Tibial nerve (tissue), 4 donors: ENCODE data around the gene CENPT. TPM values are rescaled to one million over a fixed set of nuclear protein-coding genes. Genes with fewer than 3 reads are reported as not detected.

Experiments
- DNase-seq, 2 donors: peaks; one replicate each; pipeline ENCODE4 v3.0.0-alpha.2; 2019; ENCODE audit warnings: low spot score in 2 of 2
- H3K27ac ChIP-seq, 4 donors: fragments of 200-600 bp; sonication (generic) in 3 of 4; one replicate each; pipeline ENCODE4 v1.5.1; 2017 to 2019; ENCODE audit warnings: mild to moderate bottlenecking in 1 of 4
- H3K27me3 ChIP-seq, 2 donors: fragments of 200-600 bp; sonication (generic) in 1 of 2; one replicate each; pipeline versions ENCODE4 v1.5.1 to v1.6.0; 2017 to 2019
- H3K36me3 ChIP-seq, 3 donors: fragments of 200-600 bp; sonication (generic); one replicate each; pipeline ENCODE4 v1.5.1; 2018 to 2019
- H3K4me1 ChIP-seq, 4 donors: fragments of 200-600 bp; sonication (generic) in 3 of 4; one replicate each; pipeline ENCODE4 v1.5.1; 2017 to 2019
- H3K4me3 ChIP-seq, 4 donors: fragments of 200-600 bp; sonication (generic) in 3 of 4; one replicate each; pipeline ENCODE4 v1.5.1; 2017 to 2019; ENCODE audit warnings: mild to moderate bottlenecking in 1 of 4, moderate library complexity in 1 of 4
- H3K9me3 ChIP-seq, 4 donors: fragments of 200-600 bp; sonication (generic) in 3 of 4; one replicate each; pipeline ENCODE4 v1.5.1; 2017 to 2019
- CTCF ChIP-seq, 5 experiments: fragments of 200-600 bp in 3 of 5; fragments of 450-650 bp in 2 of 5; sonication (generic) in 3 of 5; IDR thresholded peaks; one replicate each; pipeline ENCODE4 v1.5.1; 2016 to 2019; ENCODE audit warnings: antibody characterized with exemption in 5 of 5, mild to moderate bottlenecking in 3 of 5, moderate library complexity in 2 of 5
- EP300 ChIP-seq, 2 donors: sonication (generic); formaldehyde crosslinking; IDR thresholded peaks; one replicate each; pipeline ENCODE4 v1.6.1; 2017; ENCODE audit warnings: antibody characterized with exemption in 2 of 2, mild to moderate bottlenecking in 1 of 2
- POLR2A ChIP-seq, 2 donors: fragments of 450-650 bp; IDR thresholded peaks; one replicate each; pipeline ENCODE4 v1.6.1; 2017; ENCODE audit warnings: antibody characterized with exemption in 2 of 2, mild to moderate bottlenecking in 2 of 2, moderate library complexity in 2 of 2
- WGBS, 2 donors: methylation state at CpG; one replicate each; pipeline ENCODE4 v1.1.5; 2018; 5-methylcytosine and 5-hydroxymethylcytosine counted together
- total RNA-seq, 4 donors: library from RNA; depleted of rRNA; stranded (reverse); fragments of >200 nt; gene quantifications; one replicate each; pipeline ENCODE4 v1.1.0, GENCODE V29; 2016

The CENPT gene
- total RNA-seq, 4 donors from 2014 or later = 51.3 to 101 (median 59.2) TPM

GRCh38 chr16:67883872-67884261 is 36.4 kb upstream of the CENPT start:
- no peaks in the 10 kb centered on the region for H3K9me3 ChIP-seq
- peak; percentile 43 to 61 for DNase-seq
- peak overlapping the region; percentile 60 to 79 (median 68) for H3K27ac ChIP-seq
- H3K27me3 ChIP-seq = no peaks in the 10 kb centered on the region
- TF ChIP-seq POLR2A (IDR thresholded peaks at IDR 0.05) (no peak), CTCF (IDR thresholded peaks at IDR 0.05) (peak; percentile 75 to 92 (median 84)), EP300 (IDR thresholded peaks at IDR 0.05) (no peak)
- 55 to 56% methylated on average over 11 of the region's 11 CpGs for WGBS, 2 donors
- H3K4me3 ChIP-seq = no peak overlapping the region
- peaks cover 0 to 16% (median 7%) of the 10 kb centered on the region in 4 donors for H3K4me1 ChIP-seq
- peaks cover 4 to 72% (median 35%) of the 10 kb centered on the region in 3 donors for H3K36me3 ChIP-seq

GRCh38 chr16:67883146-67883871 is 35.8 kb upstream of the CENPT start:
- WGBS, 2 donors = 64 to 75% methylated on average over 6 of the region's 6 CpGs
- H3K9me3 ChIP-seq = no peaks in the 10 kb centered on the region
- peaks cover 4 to 77% (median 41%) of the 10 kb centered on the region in 3 donors for H3K36me3 ChIP-seq
- peak overlapping the region in 1 of 4 donors; percentile 79 for H3K27ac ChIP-seq
- TF ChIP-seq CTCF (IDR thresholded peaks at IDR 0.05) (no peak), EP300 (IDR thresholded peaks at IDR 0.05) (no peak), POLR2A (IDR thresholded peaks at IDR 0.05) (no peak)
- H3K4me3 ChIP-seq = no peak overlapping the region
- no peaks in the 10 kb centered on the region for H3K27me3 ChIP-seq
- DNase-seq = no peak
- H3K4me1 ChIP-seq = peaks cover 0 to 16% (median 7%) of the 10 kb centered on the region in 4 donors

- Histone ChIP-seq H3K4me1 (peaks cover 0 to 16% (median 7%) of the 10 kb centered on the region in 4 donors), H3K9me3 (no peaks in the 10 kb centered on the region), H3K36me3 (peaks cover 4 to 85% (median 48%) of the 10 kb centered on the region in 3 donors), H3K4me3 (no peak overlapping the region), H3K27ac (peak overlapping the region in 1 of 4 donors; percentile 79), H3K27me3 (no peaks in the 10 kb centered on the region)
- 68 to 78% methylated on average over 15 of the region's 18 CpGs for WGBS, 2 donors
- TF ChIP-seq POLR2A (IDR thresholded peaks at IDR 0.05) (no peak), EP300 (IDR thresholded peaks at IDR 0.05) (no peak), CTCF (IDR thresholded peaks at IDR 0.05) (no peak)
- no peak for DNase-seq
Observed at GRCh38 chr16:67882374-67883145, 35.1 kb upstream of the CENPT start.

DNA sequence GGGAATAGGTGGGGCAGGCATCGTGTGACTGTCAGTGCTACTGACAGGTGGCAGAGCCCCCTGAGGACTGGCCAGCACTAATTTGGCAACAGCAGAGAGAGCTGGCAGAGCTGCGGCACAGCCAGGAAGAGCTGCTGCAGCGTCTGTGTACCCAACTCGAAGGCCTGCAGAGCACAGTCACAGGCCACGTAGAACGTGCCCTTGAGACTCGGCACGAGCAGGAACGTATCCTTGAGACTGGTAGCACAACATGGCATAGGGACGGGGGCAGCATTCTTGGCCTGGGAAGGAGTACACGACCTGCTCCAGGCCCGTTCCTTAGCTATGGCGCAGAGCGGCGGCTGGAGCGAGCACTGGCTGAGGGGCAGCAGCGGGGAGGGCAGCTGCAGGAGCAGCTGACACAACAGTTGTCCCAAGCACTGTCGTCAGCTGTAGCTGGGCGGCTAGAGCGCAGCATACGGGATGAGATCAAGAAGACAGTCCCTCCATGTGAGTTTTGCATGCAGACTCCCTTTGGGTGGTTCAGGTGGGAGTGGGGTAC is 34.2 kb upstream of the CENPT start:
- no peak for DNase-seq
- Histone ChIP-seq H3K4me3 (no peak overlapping the region), H3K9me3 (no peaks in the 10 kb centered on the region), H3K27ac (no peak overlapping the region), H3K36me3 (peaks cover 4 to 89% (median 49%) of the 10 kb centered on the region in 3 donors), H3K4me1 (peaks cover 0 to 16% (median 7%) of the 10 kb centered on the region in 4 donors), H3K27me3 (no peaks in the 10 kb centered on the region)
- no peak for TF ChIP-seq POLR2A (IDR thresholded peaks at IDR 0.05)
- 87 to 88% methylated on average over 21 of the region's 21 CpGs for WGBS, 2 donors

- Histone ChIP-seq H3K9me3 (no peaks in the 10 kb centered on the region), H3K27ac (no peak overlapping the region), H3K4me1 (peaks cover 0 to 27% (median 8%) of the 10 kb centered on the region in 4 donors), H3K4me3 (no peak overlapping the region), H3K36me3 (peaks cover 4 to 89% (median 49%) of the 10 kb centered on the region in 3 donors), H3K27me3 (no peaks in the 10 kb centered on the region)
- no peak for DNase-seq
- TF ChIP-seq POLR2A (IDR thresholded peaks at IDR 0.05) (no peak), EP300 (IDR thresholded peaks at IDR 0.05) (no peak), CTCF (IDR thresholded peaks at IDR 0.05) (no peak)
- 90 to 92% methylated on average over 12 to 13 of the region's 13 CpGs for WGBS, 2 donors
Observed at GRCh38 chr16:67880584-67880983, 33.1 kb upstream of the CENPT start.
